ENCODE measurements around the gene SLC38A10. TPM values are rescaled to one million over a fixed set of nuclear protein-coding genes. Genes with fewer than 3 reads are reported as not detected.
A peak's percentile ranks its signal among the peaks of the same experiment; 100 is the strongest.

Gene SLC38A10
- total RNA-seq, 6 donors from 2014 or later: 90.6 to 208 (median 110) TPM

GRCh38 chr17:81333616-81334368 is 38.7 kb upstream of the SLC38A10 start:
- ATAC-seq (ENCODE audit: low FRiP score in 2 of 2) (no peak), DNase-seq (peak in 1 of 2 donors; percentile 82)
- no peak for TF ChIP-seq CTCF (IDR thresholded peaks at IDR 0.05)
- no peak for TF ChIP-seq EP300 (IDR thresholded peaks at IDR 0.05)
- no peak for TF ChIP-seq POLR2AphosphoS5 (IDR thresholded peaks at IDR 0.05)
- no peak for TF ChIP-seq POLR2A (IDR thresholded peaks at IDR 0.05)
- Histone ChIP-seq H3K27me3 (no peaks in the 10 kb centered on the region), H3K9me3 (no peaks in the 10 kb centered on the region), H3K4me1 (peaks cover 31 to 76% (median 49%) of the 10 kb centered on the region in 4 donors), H3K27ac (no peak overlapping the region), H3K4me3 (no peak overlapping the region), H3K36me3 (no peaks in the 10 kb centered on the region)
- WGBS, 2 donors: 73 to 76% methylated on average over 10 to 11 of the region's 24 CpGs

DNA sequence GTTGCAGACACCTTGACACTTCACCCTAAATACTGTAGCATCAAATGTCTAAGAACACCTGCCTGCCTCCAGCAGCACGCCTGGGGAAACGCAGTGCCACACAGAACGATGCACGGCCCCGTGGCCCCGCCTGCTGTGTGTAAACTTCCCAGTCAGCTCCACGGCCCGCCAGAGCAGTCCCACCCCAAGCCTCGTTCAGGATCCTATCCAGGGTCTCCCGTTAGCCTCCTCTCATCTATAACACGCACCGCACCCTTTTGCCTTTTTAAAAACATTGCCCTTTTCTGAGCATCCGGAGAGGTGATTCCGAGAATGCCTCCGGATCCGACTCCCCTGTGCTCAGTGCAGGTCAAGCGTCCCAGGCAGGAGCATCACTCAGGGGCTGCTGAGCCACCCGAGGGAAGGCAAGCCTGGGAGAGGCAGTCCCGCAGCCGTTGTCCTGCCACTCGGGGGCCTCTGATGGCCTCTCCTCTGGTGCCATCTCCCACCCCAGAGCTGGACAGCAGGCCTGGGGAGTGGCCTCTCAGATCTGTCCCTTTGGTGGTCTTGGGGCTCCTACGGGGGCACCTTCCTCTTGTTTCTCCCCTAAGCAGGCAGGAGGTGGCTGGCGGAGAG is 37.9 kb upstream of the SLC38A10 start:
- no peaks in the 10 kb centered on the region for H3K9me3 ChIP-seq
- peaks cover 33 to 77% (median 51%) of the 10 kb centered on the region in 4 donors for H3K4me1 ChIP-seq
- DNase-seq (peak in 1 of 2 donors; percentile 75), ATAC-seq (ENCODE audit: low FRiP score in 2 of 2) (no peak)
- H3K27me3 ChIP-seq: no peaks in the 10 kb centered on the region
- no peak overlapping the region for H3K4me3 ChIP-seq
- 66 to 72% methylated on average over 20 to 23 of the region's 23 CpGs for WGBS, 2 donors
- H3K36me3 ChIP-seq: no peaks in the 10 kb centered on the region
- TF ChIP-seq EP300 (IDR thresholded peaks at IDR 0.05) (no peak), CTCF (IDR thresholded peaks at IDR 0.05) (no peak), POLR2AphosphoS5 (IDR thresholded peaks at IDR 0.05) (no peak), POLR2A (IDR thresholded peaks at IDR 0.05) (no peak)
- no peak overlapping the region for H3K27ac ChIP-seq

- DNase-seq: peak in 1 of 2 donors; percentile 55
- ATAC-seq (ENCODE audit: low FRiP score in 2 of 2): no peak
- H3K27ac ChIP-seq: no peak overlapping the region
- H3K4me3 ChIP-seq: no peak overlapping the region
- H3K27me3 ChIP-seq: no peaks in the 10 kb centered on the region
- WGBS, 2 donors: 85 to 98% methylated on average over 13 to 16 of the region's 18 CpGs
- TF ChIP-seq POLR2AphosphoS5 (IDR thresholded peaks at IDR 0.05) (no peak), EP300 (IDR thresholded peaks at IDR 0.05) (no peak), POLR2A (IDR thresholded peaks at IDR 0.05) (no peak), CTCF (IDR thresholded peaks at IDR 0.05) (no peak)
- no peaks in the 10 kb centered on the region for H3K36me3 ChIP-seq
- H3K4me1 ChIP-seq: peaks cover 38 to 78% (median 53%) of the 10 kb centered on the region in 4 donors
- no peaks in the 10 kb centered on the region for H3K9me3 ChIP-seq
These were observed 37.2 kb upstream of the SLC38A10 start for GRCh38 chr17:81332118-81332834.

DNA sequence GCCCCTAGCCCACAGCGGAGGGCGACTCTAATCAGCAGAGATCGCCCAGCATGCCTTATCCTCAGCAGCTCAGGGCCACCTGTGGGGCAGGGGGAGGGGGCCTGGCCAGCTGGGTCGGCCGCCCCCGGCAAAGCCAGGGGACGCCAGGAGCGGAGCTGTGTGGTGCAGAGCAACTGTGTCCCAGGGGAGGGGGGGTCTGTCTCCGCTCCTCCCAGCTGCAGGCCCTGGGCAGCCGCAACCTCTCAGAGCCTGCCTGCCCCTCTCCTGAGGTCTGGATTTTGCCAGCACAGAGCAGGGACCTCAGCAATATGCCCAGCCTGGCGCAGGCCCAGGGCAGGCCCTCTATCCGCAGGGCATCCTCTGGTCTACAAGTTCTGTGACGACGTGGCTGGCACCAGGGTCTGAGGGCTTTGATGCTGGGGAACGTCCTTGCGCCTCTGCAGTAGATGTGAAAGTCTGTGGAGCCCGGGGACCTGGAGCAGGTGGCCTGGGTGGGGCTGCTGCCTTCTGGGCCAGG is 36.5 kb upstream of the SLC38A10 start:
- DNase-seq: peak in 1 of 2 donors; percentile 80
- 93 to 100% methylated on average over 3 to 17 of the region's 17 CpGs for WGBS, 2 donors
- TF ChIP-seq CTCF (IDR thresholded peaks at IDR 0.05): no peak
- TF ChIP-seq EP300 (IDR thresholded peaks at IDR 0.05): no peak
- no peak for TF ChIP-seq POLR2A (IDR thresholded peaks at IDR 0.05)
- no peak for TF ChIP-seq POLR2AphosphoS5 (IDR thresholded peaks at IDR 0.05)
- no peaks in the 10 kb centered on the region for H3K36me3 ChIP-seq
- no peak overlapping the region for H3K4me3 ChIP-seq
- peaks cover 33 to 77% (median 50%) of the 10 kb centered on the region in 4 donors for H3K4me1 ChIP-seq
- H3K27ac ChIP-seq: no peak overlapping the region
- ATAC-seq (ENCODE audit: low FRiP score in 2 of 2): no peak
- no peaks in the 10 kb centered on the region for H3K9me3 ChIP-seq
- no peaks in the 10 kb centered on the region for H3K27me3 ChIP-seq
